ENCODE measurements around the gene RASGRP2.

RASGRP2 gene

DNA sequence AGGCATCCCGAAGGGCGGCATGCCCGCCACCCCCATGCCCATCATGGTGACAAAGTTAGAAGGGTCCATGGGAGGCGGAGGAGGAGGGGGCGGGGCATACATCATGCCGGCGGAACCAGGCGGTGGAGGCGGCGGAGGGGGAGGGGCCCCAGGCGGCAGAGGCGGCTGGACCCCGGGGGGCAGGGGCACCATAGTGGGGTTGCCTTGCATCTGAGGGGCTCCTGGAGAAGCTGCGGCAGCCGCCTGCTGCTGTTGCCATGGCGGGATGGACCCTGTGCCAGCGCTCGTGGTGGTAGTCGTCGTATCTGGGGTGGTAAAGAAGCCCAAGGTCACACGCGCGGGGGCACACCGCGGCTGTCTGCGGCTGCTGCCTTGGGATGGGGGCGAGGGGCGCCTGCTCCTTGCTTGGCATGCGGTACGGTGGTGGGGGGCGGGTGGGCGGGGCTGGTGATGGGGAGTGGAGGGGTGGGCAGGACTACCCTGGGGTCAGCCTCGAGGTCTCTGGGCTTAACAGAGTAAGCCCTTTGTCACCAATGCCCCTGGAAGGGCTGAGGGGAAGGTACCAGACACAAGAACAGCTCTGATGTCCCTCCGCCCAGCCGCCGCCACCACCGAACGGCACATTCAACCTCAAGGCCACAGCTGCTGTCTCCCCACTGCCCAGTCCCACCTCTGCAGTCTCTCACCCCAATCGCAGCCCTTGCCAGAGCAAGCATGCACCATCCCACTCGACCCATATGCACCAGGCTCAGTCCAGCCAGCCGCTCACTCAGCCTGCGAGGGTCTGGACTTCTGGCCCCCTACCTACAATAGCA is 22.1 kb upstream of the RASGRP2 start:
- H3K4me1 ChIP-seq (ENCODE audit: control insufficient read depth, insufficient read depth, low read length): peaks cover 7% of the 10 kb centered on the region
- no peak overlapping the region for H3K27ac ChIP-seq (ENCODE audit: extremely low read depth, low read depth, low read length)
- ChIA-PET POLR2A (interaction anchor here (1.6 kb wide), 1 partner anchor 9 kb away, joined by 5 read pairs; no protein-coding TSS in a partner anchor), CTCF (interaction anchor here (0.6 to 4.0 kb wide), 3 partner anchors 19 to 459 kb away, joined by 5 to 22 read pairs (median 6); partner anchors contain the start of gene RASGRP2)
- peaks cover 0 to 89% of the 10 kb centered on the region in 2 experiments; a peak in 2 of 3 replicates for H3K36me3 ChIP-seq (ENCODE audit: control insufficient read depth in 2 of 2, insufficient read depth in 1 of 2, low read length in 2 of 2)
- TF ChIP-seq ZFHX2 (tag by site-specific recombination; conservative IDR thresholded peaks at IDR 0.05) (0 out of 2 replicates have a peak, but pooled peaks have one; percentile 8), ZNF426 (tag by site-specific recombination; IDR thresholded peaks at IDR 0.05) (no peak), GLI4 (tag by site-specific recombination; IDR thresholded peaks at IDR 0.05) (no peak)
- no peak overlapping the region for H3K4me3 ChIP-seq (ENCODE audit: low read depth, low read length)
- H3K9me3 ChIP-seq (ENCODE audit: control insufficient read depth, insufficient read depth, low read depth, low read length): no peaks in the 10 kb centered on the region

DNA sequence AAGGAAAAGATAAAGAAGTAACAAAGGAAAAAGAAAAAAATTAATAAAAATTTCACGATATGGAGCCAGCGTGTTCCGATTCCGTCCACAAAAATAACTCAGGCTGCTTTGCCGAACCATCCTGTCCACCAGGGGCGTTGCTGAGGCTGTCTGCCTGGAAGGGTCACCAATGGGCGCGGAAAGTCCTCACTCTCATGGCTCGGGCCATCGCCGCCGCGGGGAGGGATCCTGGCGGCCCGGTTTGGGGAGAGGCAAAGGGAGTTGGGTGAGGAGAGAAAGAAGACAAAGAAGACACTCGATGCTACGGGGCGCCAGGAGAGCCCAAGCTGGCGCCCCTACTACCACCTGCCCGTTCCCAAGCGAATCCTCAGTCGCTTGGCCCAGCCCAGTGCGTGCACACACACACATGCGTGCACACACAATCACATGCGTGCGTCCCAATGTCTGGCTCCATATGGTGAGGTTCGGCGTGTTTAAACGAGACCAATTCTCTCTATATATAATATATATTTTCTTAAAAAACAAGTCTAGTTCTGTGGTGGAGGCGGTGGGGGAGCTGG is 21.4 kb upstream of the RASGRP2 start:
- Histone ChIP-seq H3K9me3 (ENCODE audit: control insufficient read depth, insufficient read depth, low read depth, low read length) (no peaks in the 10 kb centered on the region), H3K4me3 (ENCODE audit: low read depth, low read length) (no peak overlapping the region), H3K4me1 (ENCODE audit: control insufficient read depth, insufficient read depth, low read length) (peaks cover 7% of the 10 kb centered on the region), H3K36me3 (ENCODE audit: control insufficient read depth in 2 of 2, insufficient read depth in 1 of 2, low read length in 2 of 2) (peaks cover 0 to 85% of the 10 kb centered on the region in 2 experiments; a peak in 2 of 3 replicates), H3K27ac (ENCODE audit: extremely low read depth, low read depth, low read length) (no peak overlapping the region)
- TF ChIP-seq, protein P1, sequence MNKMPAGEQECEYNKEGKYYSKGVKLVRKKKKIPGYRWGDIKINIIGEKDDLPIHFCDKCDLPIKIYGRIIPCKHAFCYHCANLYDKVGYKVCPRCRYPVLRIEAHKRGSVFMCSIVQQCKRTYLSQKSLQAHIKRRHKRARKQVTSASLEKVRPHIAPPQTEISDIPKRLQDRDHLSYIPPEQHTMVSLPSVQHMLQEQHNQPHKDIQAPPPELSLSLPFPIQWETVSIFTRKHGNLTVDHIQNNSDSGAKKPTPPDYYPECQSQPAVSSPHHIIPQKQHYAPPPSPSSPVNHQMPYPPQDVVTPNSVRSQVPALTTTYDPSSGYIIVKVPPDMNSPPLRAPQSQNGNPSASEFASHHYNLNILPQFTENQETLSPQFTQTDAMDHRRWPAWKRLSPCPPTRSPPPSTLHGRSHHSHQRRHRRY (tag by site-specific recombination; IDR thresholded peaks at IDR 0.05): no peak
- TF ChIP-seq ZNF404 (tag by site-specific recombination; IDR thresholded peaks at IDR 0.05) (no peak), ZNF530 (tag by site-specific recombination; IDR thresholded peaks at IDR 0.05; ENCODE audit: low read depth) (no peak), KLF16 (tag by site-specific recombination; IDR thresholded peaks at IDR 0.05) (no peak), ZEB2 (tag by site-specific recombination; IDR thresholded peaks at IDR 0.05) (no peak), ZNF777 (tag by site-specific recombination; IDR thresholded peaks at IDR 0.05; ENCODE audit: borderline replicate concordance) (no peak), GLIS2 (tag by site-specific recombination; IDR thresholded peaks at IDR 0.05) (no peak), ZNF266 (tag by site-specific recombination; IDR thresholded peaks at IDR 0.05; ENCODE audit: low read depth) (no peak), ZNF394 (tag by site-specific recombination; IDR thresholded peaks at IDR 0.05; ENCODE audit: borderline replicate concordance) (no peak), ZNF23 (tag by site-specific recombination; IDR thresholded peaks at IDR 0.05; ENCODE audit: borderline replicate concordance) (no peak), ZNF610 (tag by site-specific recombination; IDR thresholded peaks at IDR 0.05; ENCODE audit: borderline replicate concordance) (no peak), ZNF837 (tag by site-specific recombination; IDR thresholded peaks at IDR 0.05) (no peak), ZNF140 (tag by site-specific recombination; IDR thresholded peaks at IDR 0.05) (no peak)
- TF ChIP-seq, protein P2, sequence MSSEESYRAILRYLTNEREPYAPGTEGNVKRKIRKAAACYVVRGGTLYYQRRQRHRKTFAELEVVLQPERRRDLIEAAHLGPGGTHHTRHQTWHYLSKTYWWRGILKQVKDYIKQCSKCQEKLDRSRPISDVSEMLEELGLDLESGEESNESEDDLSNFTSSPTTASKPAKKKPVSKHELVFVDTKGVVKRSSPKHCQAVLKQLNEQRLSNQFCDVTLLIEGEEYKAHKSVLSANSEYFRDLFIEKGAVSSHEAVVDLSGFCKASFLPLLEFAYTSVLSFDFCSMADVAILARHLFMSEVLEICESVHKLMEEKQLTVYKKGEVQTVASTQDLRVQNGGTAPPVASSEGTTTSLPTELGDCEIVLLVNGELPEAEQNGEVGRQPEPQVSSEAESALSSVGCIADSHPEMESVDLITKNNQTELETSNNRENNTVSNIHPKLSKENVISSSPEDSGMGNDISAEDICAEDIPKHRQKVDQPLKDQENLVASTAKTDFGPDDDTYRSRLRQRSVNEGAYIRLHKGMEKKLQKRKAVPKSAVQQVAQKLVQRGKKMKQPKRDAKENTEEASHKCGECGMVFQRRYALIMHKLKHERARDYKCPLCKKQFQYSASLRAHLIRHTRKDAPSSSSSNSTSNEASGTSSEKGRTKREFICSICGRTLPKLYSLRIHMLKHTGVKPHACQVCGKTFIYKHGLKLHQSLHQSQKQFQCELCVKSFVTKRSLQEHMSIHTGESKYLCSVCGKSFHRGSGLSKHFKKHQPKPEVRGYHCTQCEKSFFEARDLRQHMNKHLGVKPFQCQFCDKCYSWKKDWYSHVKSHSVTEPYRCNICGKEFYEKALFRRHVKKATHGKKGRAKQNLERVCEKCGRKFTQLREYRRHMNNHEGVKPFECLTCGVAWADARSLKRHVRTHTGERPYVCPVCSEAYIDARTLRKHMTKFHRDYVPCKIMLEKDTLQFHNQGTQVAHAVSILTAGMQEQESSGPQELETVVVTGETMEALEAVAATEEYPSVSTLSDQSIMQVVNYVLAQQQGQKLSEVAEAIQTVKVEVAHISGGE (tag by site-specific recombination; conservative IDR thresholded peaks at IDR 0.05; ENCODE audit: low read depth): no peak
- TF ChIP-seq, protein P3, sequence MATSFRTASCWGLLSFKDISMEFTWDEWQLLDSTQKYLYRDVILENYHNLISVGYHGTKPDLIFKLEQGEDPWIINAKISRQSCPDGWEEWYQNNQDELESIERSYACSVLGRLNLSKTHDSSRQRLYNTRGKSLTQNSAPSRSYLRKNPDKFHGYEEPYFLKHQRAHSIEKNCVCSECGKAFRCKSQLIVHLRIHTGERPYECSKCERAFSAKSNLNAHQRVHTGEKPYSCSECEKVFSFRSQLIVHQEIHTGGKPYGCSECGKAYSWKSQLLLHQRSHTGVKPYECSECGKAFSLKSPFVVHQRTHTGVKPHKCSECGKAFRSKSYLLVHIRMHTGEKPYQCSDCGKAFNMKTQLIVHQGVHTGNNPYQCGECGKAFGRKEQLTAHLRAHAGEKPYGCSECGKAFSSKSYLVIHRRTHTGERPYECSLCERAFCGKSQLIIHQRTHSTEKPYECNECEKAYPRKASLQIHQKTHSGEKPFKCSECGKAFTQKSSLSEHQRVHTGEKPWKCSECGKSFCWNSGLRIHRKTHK (tag by site-specific recombination; IDR thresholded peaks at IDR 0.05): no peak
- TF ChIP-seq, protein P4, sequence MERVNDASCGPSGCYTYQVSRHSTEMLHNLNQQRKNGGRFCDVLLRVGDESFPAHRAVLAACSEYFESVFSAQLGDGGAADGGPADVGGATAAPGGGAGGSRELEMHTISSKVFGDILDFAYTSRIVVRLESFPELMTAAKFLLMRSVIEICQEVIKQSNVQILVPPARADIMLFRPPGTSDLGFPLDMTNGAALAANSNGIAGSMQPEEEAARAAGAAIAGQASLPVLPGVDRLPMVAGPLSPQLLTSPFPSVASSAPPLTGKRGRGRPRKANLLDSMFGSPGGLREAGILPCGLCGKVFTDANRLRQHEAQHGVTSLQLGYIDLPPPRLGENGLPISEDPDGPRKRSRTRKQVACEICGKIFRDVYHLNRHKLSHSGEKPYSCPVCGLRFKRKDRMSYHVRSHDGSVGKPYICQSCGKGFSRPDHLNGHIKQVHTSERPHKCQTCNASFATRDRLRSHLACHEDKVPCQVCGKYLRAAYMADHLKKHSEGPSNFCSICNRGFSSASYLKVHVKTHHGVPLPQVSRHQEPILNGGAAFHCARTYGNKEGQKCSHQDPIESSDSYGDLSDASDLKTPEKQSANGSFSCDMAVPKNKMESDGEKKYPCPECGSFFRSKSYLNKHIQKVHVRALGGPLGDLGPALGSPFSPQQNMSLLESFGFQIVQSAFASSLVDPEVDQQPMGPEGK (tag by site-specific recombination; IDR thresholded peaks at IDR 0.05): no peak
- POLR2A ChIA-PET: interaction anchor here (1.6 to 2.9 kb wide), 2 partner anchors 9 to 11 kb away, joined by 5 to 16 read pairs; no protein-coding TSS in a partner anchor
- CTCF ChIA-PET: interaction anchor here (0.6 to 4.0 kb wide), 3 partner anchors 19 to 458 kb away, joined by 5 to 22 read pairs (median 6); partner anchors contain the start of gene RASGRP2

Data from HEK293 (cell line).